Esophagus muscularis mucosa (tissue), 4 donors: ENCODE measurements around the gene TTLL1. TPM values are rescaled to one million over a fixed set of nuclear protein-coding genes. Genes with fewer than 3 reads are reported as not detected.

ENCODE experiments used
- DNase-seq: peaks from one replicate; pipeline ENCODE4 v3.0.0-alpha.2; 2017; ENCODE audit errors: extremely low spot score
- H3K27ac ChIP-seq, 4 donors: fragments of 200-600 bp; sonication (generic); replicated peaks in 1 of 4; 1 replicate in 3 of 4; 2 replicates in 1 of 4; pipeline ENCODE4 v1.5.1; 2016 to 2019; ENCODE audit warnings: mild to moderate bottlenecking in 1 of 4
- H3K27me3 ChIP-seq, 4 donors: fragments of 200-600 bp; sonication (generic); one replicate each; pipeline versions ENCODE4 v1.5.1 to v1.6.0; 2016 to 2019
- H3K36me3 ChIP-seq, 4 donors: fragments of 200-600 bp; sonication (generic); one replicate each; pipeline ENCODE4 v1.5.1; 2016 to 2019
- H3K4me1 ChIP-seq, 4 donors: fragments of 200-600 bp; sonication (generic); one replicate each; pipeline ENCODE4 v1.5.1; 2016 to 2019
- H3K4me3 ChIP-seq, 4 donors: fragments of 200-600 bp; sonication (generic); 1 replicate in 2 of 4; 2 replicates in 2 of 4; pipeline ENCODE4 v1.5.1; 2016 to 2019; ENCODE audit warnings: mild to moderate bottlenecking in 4 of 4, moderate library complexity in 1 of 4
- H3K9me3 ChIP-seq, 4 donors: fragments of 200-600 bp; sonication (generic); 1 replicate in 3 of 4; 2 replicates in 1 of 4; pipeline ENCODE4 v1.5.1; 2016 to 2019
- CTCF ChIP-seq, 3 experiments: fragments of 200-600 bp in 2 of 3; fragments of 450-650 bp in 1 of 3; sonication (generic) in 2 of 3; IDR thresholded peaks; one replicate each; pipeline ENCODE4 v1.5.1; 2017 to 2019; ENCODE audit warnings: antibody characterized with exemption in 3 of 3, mild to moderate bottlenecking in 2 of 3, moderate library complexity in 1 of 3
- EP300 ChIP-seq: sonication (generic); formaldehyde crosslinking; IDR thresholded peaks from one replicate; pipeline ENCODE4 v1.6.1; 2017; ENCODE audit warnings: antibody characterized with exemption
- POLR2A ChIP-seq: fragments of 450-650 bp; IDR thresholded peaks from one replicate; pipeline ENCODE4 v1.6.1; 2017; ENCODE audit warnings: antibody characterized with exemption, moderate library complexity, mild to moderate bottlenecking, low read depth
- POLR2AphosphoS5 ChIP-seq, 2 donors: sonication (generic); formaldehyde crosslinking; IDR thresholded peaks; one replicate each; pipeline ENCODE4 v1.6.1; 2017; ENCODE audit warnings: antibody characterized with exemption in 2 of 2
- WGBS: methylation state at CpG from one replicate; pipeline ENCODE4 v1.1.5; 2018; 5-methylcytosine and 5-hydroxymethylcytosine counted together
- intact Hi-C: fragments of 100-400 bp; cut with DNase I; formaldehyde crosslinking; loops from one replicate; pipeline ENCODE4 v1.15.1; 2023
- total RNA-seq, 4 donors: library from RNA; depleted of rRNA; stranded (reverse); fragments of >200 nt; gene quantifications; one replicate each; pipeline versions ENCODE4 v1.1.0 to v1.2.1, GENCODE V29; 2016

TTLL1 gene
- total RNA-seq, 4 donors from 2014 or later = 2.8 to 7.3 (median 4.1) TPM

GRCh38 chr22:43006016-43006505 is 83.1 kb downstream of the TTLL1 start:
- no peaks in the 10 kb centered on the region for H3K36me3 ChIP-seq
- no peak for DNase-seq
- no peak overlapping the region for H3K27ac ChIP-seq
- WGBS = 98% methylated on average over 5 of the region's 5 CpGs
- H3K4me3 ChIP-seq = no peak overlapping the region
- H3K9me3 ChIP-seq = no peaks in the 10 kb centered on the region
- H3K4me1 ChIP-seq = peaks cover 47 to 97% (median 88%) of the 10 kb centered on the region in 4 donors
- TF ChIP-seq POLR2A (no peak), CTCF (IDR thresholded peaks at IDR 0.05) (no peak), POLR2AphosphoS5 (IDR thresholded peaks at IDR 0.05) (no peak), EP300 (no peak)
- intact Hi-C loops = no loop called here
- H3K27me3 ChIP-seq = no peaks in the 10 kb centered on the region

DNA sequence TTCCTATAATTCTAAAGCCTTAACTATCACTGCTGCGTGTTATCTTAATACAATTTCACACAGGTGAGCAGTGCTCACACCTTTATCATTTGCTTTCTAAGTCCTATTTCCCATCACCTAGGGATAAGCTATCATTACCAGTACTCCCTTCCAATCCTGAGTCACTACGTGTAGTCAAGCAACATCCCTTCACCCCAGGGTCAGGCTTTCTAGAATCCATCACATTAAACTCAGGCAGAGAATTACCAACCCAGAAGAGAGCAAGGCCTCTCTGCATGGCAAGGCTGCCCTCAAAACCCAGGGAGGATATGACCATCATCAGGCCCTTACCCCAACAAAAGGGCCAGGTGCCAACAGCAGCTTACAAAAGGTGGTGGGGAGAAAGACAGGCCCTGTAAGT is 84.1 kb downstream of the TTLL1 start:
- peaks cover 57 to 99% (median 91%) of the 10 kb centered on the region in 4 donors for H3K4me1 ChIP-seq
- H3K27ac ChIP-seq = peak overlapping the region in 1 of 4 donors; percentile 15
- no peak for DNase-seq
- intact Hi-C loops = no loop called here
- H3K36me3 ChIP-seq = no peaks in the 10 kb centered on the region
- H3K27me3 ChIP-seq = no peaks in the 10 kb centered on the region
- H3K4me3 ChIP-seq = no peak overlapping the region
- WGBS = 77% methylated on average over 2 of the region's 2 CpGs
- no peaks in the 10 kb centered on the region for H3K9me3 ChIP-seq
- TF ChIP-seq POLR2AphosphoS5 (IDR thresholded peaks at IDR 0.05) (no peak), EP300 (no peak), CTCF (IDR thresholded peaks at IDR 0.05) (no peak), POLR2A (no peak)

GRCh38 chr22:43004362-43005035 is 84.7 kb downstream of the TTLL1 start:
- WGBS = 61% methylated on average over 13 of the region's 13 CpGs
- no peak for DNase-seq
- peaks cover 56 to 100% (median 91%) of the 10 kb centered on the region in 4 donors for H3K4me1 ChIP-seq
- no peaks in the 10 kb centered on the region for H3K27me3 ChIP-seq
- no peak overlapping the region for H3K4me3 ChIP-seq
- peak overlapping the region in 2 of 4 donors; percentile 4 to 15 for H3K27ac ChIP-seq
- TF ChIP-seq CTCF (IDR thresholded peaks at IDR 0.05) = no peak
- TF ChIP-seq POLR2AphosphoS5 (IDR thresholded peaks at IDR 0.05) = no peak
- no peak for TF ChIP-seq EP300
- no peak for TF ChIP-seq POLR2A
- no peaks in the 10 kb centered on the region for H3K36me3 ChIP-seq
- intact Hi-C loops = no loop called here
- H3K9me3 ChIP-seq = no peaks in the 10 kb centered on the region

GRCh38 chr22:43002202-43002586 is 87.0 kb downstream of the TTLL1 start:
- H3K4me3 ChIP-seq = no peak overlapping the region
- H3K27ac ChIP-seq = peak overlapping the region; percentile 43 to 68 (median 61)
- H3K27me3 ChIP-seq = no peaks in the 10 kb centered on the region
- no peak for TF ChIP-seq CTCF (IDR thresholded peaks at IDR 0.05)
- TF ChIP-seq POLR2A = no peak
- TF ChIP-seq EP300 = no peak
- no peak for TF ChIP-seq POLR2AphosphoS5 (IDR thresholded peaks at IDR 0.05)
- intact Hi-C loops = no loop called here
- peaks cover 50 to 98% (median 83%) of the 10 kb centered on the region in 4 donors for H3K4me1 ChIP-seq
- no peaks in the 10 kb centered on the region for H3K36me3 ChIP-seq
- no peaks in the 10 kb centered on the region for H3K9me3 ChIP-seq
- no peak for DNase-seq
- 41% methylated on average over 5 of the region's 5 CpGs for WGBS
